Breast epithelium (tissue), 4 donors: ENCODE measurements around the gene RETREG3. TPM values are rescaled to one million over a fixed set of nuclear protein-coding genes. Genes with fewer than 3 reads are reported as not detected.
"Not testable (repeated sequence)": the region's sequence is repeated elsewhere in the genome, so short reads cannot be mapped to it uniquely, and the experiment has no call there.

ENCODE experiments used
- DNase-seq, 2 donors: peaks; one replicate each; pipeline ENCODE4 v3.0.0-alpha.2; 2019; ENCODE audit warnings: low spot score in 2 of 2
- H3K27ac ChIP-seq, 2 donors: fragments of 200-600 bp; sonication (generic) in 1 of 2; one replicate each; pipeline ENCODE4 v1.5.1; 2016 to 2019; ENCODE audit warnings: mild to moderate bottlenecking in 1 of 2
- H3K27me3 ChIP-seq, 2 donors: fragments of 200-600 bp; sonication (generic) in 1 of 2; one replicate each; pipeline versions ENCODE4 v1.5.1 to v1.6.0; 2017 to 2019; ENCODE audit warnings: control low read depth in 1 of 2, mild to moderate bottlenecking in 1 of 2
- H3K36me3 ChIP-seq: fragments of 200-600 bp; one replicate; pipeline ENCODE4 v1.5.1; 2019
- H3K4me1 ChIP-seq, 2 donors: fragments of 200-600 bp; sonication (generic); one replicate each; pipeline ENCODE4 v1.5.1; 2016 to 2019; ENCODE audit warnings: control low read depth in 1 of 2
- H3K4me3 ChIP-seq, 3 donors: fragments of 200-600 bp; sonication (generic); 1 replicate in 2 of 3; 2 replicates in 1 of 3; pipeline ENCODE4 v1.5.1; 2016 to 2019; ENCODE audit warnings: mild to moderate bottlenecking in 3 of 3, moderate library complexity in 2 of 3
- H3K9me3 ChIP-seq, 2 donors: fragments of 200-600 bp; sonication (generic) in 1 of 2; one replicate each; pipeline ENCODE4 v1.5.1; 2016 to 2019; ENCODE audit warnings: control low read depth in 1 of 2
- CTCF ChIP-seq, 3 donors: fragments of 450-650 bp; IDR thresholded peaks; one replicate each; pipeline ENCODE4 v1.5.1; 2016 to 2017; ENCODE audit warnings: antibody characterized with exemption in 3 of 3, mild to moderate bottlenecking in 3 of 3, moderate library complexity in 3 of 3
- POLR2A ChIP-seq: fragments of 450-650 bp; IDR thresholded peaks from one replicate; pipeline ENCODE4 v1.6.1; 2016; ENCODE audit warnings: antibody characterized with exemption, mild to moderate bottlenecking, moderate library complexity
- POLR2AphosphoS5 ChIP-seq, 3 donors: sonication (generic); formaldehyde crosslinking; IDR thresholded peaks; one replicate each; pipeline ENCODE4 v1.6.1; 2017; ENCODE audit warnings: antibody characterized with exemption in 3 of 3
- intact Hi-C: fragments of 100-400 bp; cut with DNase I; formaldehyde crosslinking; loops from one replicate; pipeline ENCODE4 v1.15.1; 2023; ENCODE audit warnings: low total_unique reads
- total RNA-seq, 3 donors: library from RNA; depleted of rRNA; stranded (reverse); fragments of >200 nt; gene quantifications; one replicate each; pipeline ENCODE4 v1.1.0, GENCODE V29; 2016

RETREG3 gene
- total RNA-seq, 3 donors from 2014 or later, result 58.7 to 85.8 (median 62.4) TPM

- Histone ChIP-seq H3K36me3 (no peaks in the 10 kb centered on the region), H3K9me3 (no peaks in the 10 kb centered on the region), H3K27me3 (no peaks in the 10 kb centered on the region), H3K4me3 (no peak overlapping the region), H3K27ac (no peak overlapping the region), H3K4me1 (no peaks in the 10 kb centered on the region)
- DNase-seq, result no peak
- intact Hi-C loops, result no loop called here
- no peak for TF ChIP-seq POLR2A
- TF ChIP-seq POLR2AphosphoS5 (IDR thresholded peaks at IDR 0.05), result no peak
- no peak for TF ChIP-seq CTCF (IDR thresholded peaks at IDR 0.05)
Measured at GRCh38 chr17:42629411-42630009, 20.3 kb upstream of the RETREG3 start.

- intact Hi-C loops, H3K4me1 ChIP-seq, H3K27me3 ChIP-seq, DNase-seq, H3K4me3 ChIP-seq, H3K36me3 ChIP-seq, H3K9me3 ChIP-seq, H3K27ac ChIP-seq: not testable (repeated sequence)
Measured at GRCh38 chr17:42627032-42627764, 18.0 kb upstream of the RETREG3 start.

GRCh38 chr17:42623732-42624596, 14.8 kb upstream of the RETREG3 start:
- TF ChIP-seq CTCF (IDR thresholded peaks at IDR 0.05), result no peak
- no peak for TF ChIP-seq POLR2A
- no peak for TF ChIP-seq POLR2AphosphoS5 (IDR thresholded peaks at IDR 0.05)
- DNase-seq, result no peak
- no peaks in the 10 kb centered on the region for H3K9me3 ChIP-seq
- no peak overlapping the region for H3K4me3 ChIP-seq
- intact Hi-C loops, result no loop called here
- no peak overlapping the region for H3K27ac ChIP-seq
- H3K4me1 ChIP-seq, result no peaks in the 10 kb centered on the region
- no peaks in the 10 kb centered on the region for H3K36me3 ChIP-seq
- H3K27me3 ChIP-seq, result no peaks in the 10 kb centered on the region

- Histone ChIP-seq H3K4me3 (no peak overlapping the region), H3K36me3 (no peaks in the 10 kb centered on the region), H3K4me1 (no peaks in the 10 kb centered on the region), H3K27ac (no peak overlapping the region), H3K27me3 (no peaks in the 10 kb centered on the region), H3K9me3 (no peaks in the 10 kb centered on the region)
- no peak for DNase-seq
- TF ChIP-seq POLR2A, result no peak
- no peak for TF ChIP-seq POLR2AphosphoS5 (IDR thresholded peaks at IDR 0.05)
- TF ChIP-seq CTCF (IDR thresholded peaks at IDR 0.05), result no peak
- intact Hi-C loops, result no loop called here
Measured at GRCh38 chr17:42623271-42623670, 14.1 kb upstream of the RETREG3 start.

- intact Hi-C loops, H3K4me1 ChIP-seq, H3K27me3 ChIP-seq, H3K4me3 ChIP-seq, H3K27ac ChIP-seq, H3K9me3 ChIP-seq, H3K36me3 ChIP-seq, DNase-seq: not testable (repeated sequence)
Measured at GRCh38 chr17:42621987-42622386, 12.8 kb upstream of the RETREG3 start.
